HG03378 (cell line): ENCODE results near the gene COL4A2.

ENCODE experiments used
- ATAC-seq: cut with Tn5 transposase; IDR thresholded peaks from one replicate; pipeline ENCODE4 v1.9.1; 2021; ENCODE audit warnings: mild to moderate bottlenecking, moderate library complexity; ENCODE audit not compliant: unreplicated experiment

The COL4A2 gene

GRCh38 chr13:110271313-110271712 is 35.8 kb upstream of the COL4A2 start:
- ATAC-seq, result no peak

- no peak for ATAC-seq
Measured at GRCh38 chr13:110272227-110272626, 34.9 kb upstream of the COL4A2 start.

GRCh38 chr13:110272651-110273050 is 34.4 kb upstream of the COL4A2 start:
- no peak for ATAC-seq

- ATAC-seq, result no peak
Measured at GRCh38 chr13:110273254-110273653, 33.8 kb upstream of the COL4A2 start.

GRCh38 chr13:110274687-110275086 is 32.4 kb upstream of the COL4A2 start:
- no peak for ATAC-seq

GRCh38 chr13:110275931-110276552 is 31.0 kb upstream of the COL4A2 start:
- no peak for ATAC-seq

GRCh38 chr13:110276553-110276950 is 30.5 kb upstream of the COL4A2 start:
- ATAC-seq, result no peak

GRCh38 chr13:110277357-110277975 is 29.6 kb upstream of the COL4A2 start:
- ATAC-seq, result no peak

GRCh38 chr13:110278859-110279258 is 28.2 kb upstream of the COL4A2 start:
- ATAC-seq, result no peak

GRCh38 chr13:110279684-110280083 is 27.4 kb upstream of the COL4A2 start:
- ATAC-seq, result no peak

GRCh38 chr13:110280231-110280813 is 26.8 kb upstream of the COL4A2 start:
- no peak for ATAC-seq

GRCh38 chr13:110280985-110281688 is 25.9 kb upstream of the COL4A2 start:
- ATAC-seq, result no peak

- ATAC-seq, result no peak
Measured at GRCh38 chr13:110281736-110282135, 25.3 kb upstream of the COL4A2 start.

- ATAC-seq, result no peak
Measured at GRCh38 chr13:110282316-110282841, 24.7 kb upstream of the COL4A2 start.

GRCh38 chr13:110283736-110284517 is 23.2 kb upstream of the COL4A2 start:
- no peak for ATAC-seq

GRCh38 chr13:110284779-110285484 is 22.2 kb upstream of the COL4A2 start:
- ATAC-seq, result no peak

GRCh38 chr13:110285991-110286832 is 20.9 kb upstream of the COL4A2 start:
- ATAC-seq, result no peak

- no peak for ATAC-seq
Measured at GRCh38 chr13:110286833-110287819, 20.0 kb upstream of the COL4A2 start.
